DND-41 (cell line): ENCODE data around the gene ZMYND19.
"Not testable (repeated sequence)": the region's sequence is repeated elsewhere in the genome, so short reads cannot be mapped to it uniquely, and the experiment has no call there.

Experiments used
- CTCF ChIP-seq: IDR thresholded peaks from 2 replicates; pipeline ENCODE4 v1.5.1; 2012; ENCODE audit warnings: borderline replicate concordance, low read length, moderate library complexity, mild to moderate bottlenecking; ENCODE audit not compliant: poor library complexity, severe bottlenecking; ENCODE audit errors: extremely low read depth
- EZH2 ChIP-seq: IDR thresholded peaks from 3 replicates; pipeline ENCODE4 v1.6.1; 2012; ENCODE audit warnings: borderline replicate concordance, low read depth, mild to moderate bottlenecking, moderate library complexity, low read length, inconsistent platforms; ENCODE audit not compliant: severe bottlenecking

- TF ChIP-seq CTCF, EZH2: not testable (repeated sequence)
Measured at GRCh38 chr9:137596577-137596976, 6.3 kb upstream of the ZMYND19 start.
